ENCODE data around the gene CAP2. TPM values are rescaled to one million over a fixed set of nuclear protein-coding genes. Genes with fewer than 3 reads are reported as not detected.

CAP2 gene
- 23.7 and 34.0 TPM in 2 replicates for total RNA-seq (2014; rRNA removed; shearing (Covaris generic))

GRCh38 chr6:17392978-17393891 is at the start of gene CAP2:
TSS of gene CAP2 (plus strand) at chr6:17393595. CDS start at chr6:17421556, 27,961 bp downstream.
- DNase-seq (ENCODE audit: low read depth in 1 of 2, low spot score in 2 of 2) = peak; percentile 62 to 82
- peaks cover 30% of the 10 kb centered on the region for H3K36me3 ChIP-seq
- H3K4me3 ChIP-seq = peak within 1 kb of the TSS; percentile 70
- H3K9me3 ChIP-seq (replicated peaks) = no peaks in the 10 kb centered on the region
- peak within 1 kb of the TSS; percentile 92 for H3K27ac ChIP-seq
- no peaks in the 10 kb centered on the region for H3K27me3 ChIP-seq (replicated peaks)
- peaks cover 19% of the 10 kb centered on the region for H3K4me1 ChIP-seq (replicated peaks)

- peaks cover 16% of the 10 kb centered on the region for H3K4me1 ChIP-seq (replicated peaks)
- no peaks in the 10 kb centered on the region for H3K27me3 ChIP-seq (replicated peaks)
- peak in 1 of 2 experiments; percentile 25 for DNase-seq (ENCODE audit: low read depth in 1 of 2, low spot score in 2 of 2)
- no peak overlapping the region for H3K4me3 ChIP-seq
- no peak overlapping the region for H3K27ac ChIP-seq
- H3K9me3 ChIP-seq (replicated peaks) = no peaks in the 10 kb centered on the region
- H3K36me3 ChIP-seq = no peaks in the 10 kb centered on the region
Measured at GRCh38 chr6:17347012-17347411, 46.4 kb upstream of the CAP2 start.

- peak; percentile 33 to 50 for DNase-seq (ENCODE audit: low read depth in 1 of 2, low spot score in 2 of 2)
- Histone ChIP-seq H3K4me1 (replicated peaks) (peaks cover 38% of the 10 kb centered on the region), H3K9me3 (replicated peaks) (no peaks in the 10 kb centered on the region), H3K27ac (no peak overlapping the region), H3K36me3 (no peaks in the 10 kb centered on the region), H3K27me3 (replicated peaks) (no peaks in the 10 kb centered on the region), H3K4me3 (no peak overlapping the region)
Measured at GRCh38 chr6:17349427-17349826, 44.0 kb upstream of the CAP2 start.

- Histone ChIP-seq H3K4me3 (no peak overlapping the region), H3K27me3 (replicated peaks) (no peaks in the 10 kb centered on the region), H3K36me3 (no peaks in the 10 kb centered on the region), H3K27ac (0 out of 2 replicates have a peak overlapping the region, but pooled peaks have one; percentile 13), H3K4me1 (replicated peaks) (peaks cover 48% of the 10 kb centered on the region), H3K9me3 (replicated peaks) (no peaks in the 10 kb centered on the region)
- peak; percentile 46 to 78 for DNase-seq (ENCODE audit: low read depth in 1 of 2, low spot score in 2 of 2)
Measured at GRCh38 chr6:17352302-17352701, 41.1 kb upstream of the CAP2 start.

GRCh38 chr6:17353440-17354175 is 39.8 kb upstream of the CAP2 start:
- Histone ChIP-seq H3K4me1 (replicated peaks) (peaks cover 48% of the 10 kb centered on the region), H3K4me3 (no peak overlapping the region)

GRCh38 chr6:17354700-17355403 is 38.5 kb upstream of the CAP2 start:
- H3K4me3 ChIP-seq = no peak overlapping the region
- H3K27ac ChIP-seq = peak overlapping the region; percentile 75

More at GRCh38 chr6:17353440-17354175, 39.8 kb upstream of the CAP2 start:
- Histone ChIP-seq H3K27ac (peak overlapping the region; percentile 75), H3K9me3 (replicated peaks) (no peaks in the 10 kb centered on the region), H3K36me3 (no peaks in the 10 kb centered on the region), H3K27me3 (replicated peaks) (no peaks in the 10 kb centered on the region)
- DNase-seq (ENCODE audit: low read depth in 1 of 2, low spot score in 2 of 2) = no peak

GRCh38 chr6:17355404-17355774 is 38.0 kb upstream of the CAP2 start:
- Histone ChIP-seq H3K4me3 (no peak overlapping the region), H3K4me1 (replicated peaks) (peaks cover 35% of the 10 kb centered on the region), H3K36me3 (no peaks in the 10 kb centered on the region), H3K27me3 (replicated peaks) (no peaks in the 10 kb centered on the region), H3K9me3 (replicated peaks) (no peaks in the 10 kb centered on the region), H3K27ac (peak overlapping the region; percentile 75)
- no peak for DNase-seq (ENCODE audit: low read depth in 1 of 2, low spot score in 2 of 2)

More at GRCh38 chr6:17354700-17355403, 38.5 kb upstream of the CAP2 start:
- Histone ChIP-seq H3K27me3 (replicated peaks) (no peaks in the 10 kb centered on the region), H3K36me3 (no peaks in the 10 kb centered on the region), H3K9me3 (replicated peaks) (no peaks in the 10 kb centered on the region), H3K4me1 (replicated peaks) (peaks cover 40% of the 10 kb centered on the region)
- DNase-seq (ENCODE audit: low read depth in 1 of 2, low spot score in 2 of 2) = peak in 1 of 2 experiments; percentile 72

- no peak for DNase-seq (ENCODE audit: low read depth in 1 of 2, low spot score in 2 of 2)
- H3K4me1 ChIP-seq (replicated peaks) = peaks cover 27% of the 10 kb centered on the region
- H3K4me3 ChIP-seq = no peak overlapping the region
- no peaks in the 10 kb centered on the region for H3K9me3 ChIP-seq (replicated peaks)
- no peak overlapping the region for H3K27ac ChIP-seq
- no peaks in the 10 kb centered on the region for H3K36me3 ChIP-seq
- H3K27me3 ChIP-seq (replicated peaks) = no peaks in the 10 kb centered on the region
Measured at GRCh38 chr6:17358515-17358914, 34.9 kb upstream of the CAP2 start.

- H3K4me3 ChIP-seq = no peak overlapping the region
- peaks cover 8% of the 10 kb centered on the region for H3K4me1 ChIP-seq (replicated peaks)
- H3K36me3 ChIP-seq = no peaks in the 10 kb centered on the region
- no peak for DNase-seq (ENCODE audit: low read depth in 1 of 2, low spot score in 2 of 2)
- no peak overlapping the region for H3K27ac ChIP-seq
- no peaks in the 10 kb centered on the region for H3K9me3 ChIP-seq (replicated peaks)
- no peaks in the 10 kb centered on the region for H3K27me3 ChIP-seq (replicated peaks)
Measured at GRCh38 chr6:17360564-17360963, 32.8 kb upstream of the CAP2 start.

- no peaks in the 10 kb centered on the region for H3K27me3 ChIP-seq (replicated peaks)
- no peak overlapping the region for H3K27ac ChIP-seq
- no peak for DNase-seq (ENCODE audit: low read depth in 1 of 2, low spot score in 2 of 2)
- H3K4me1 ChIP-seq (replicated peaks) = peaks cover 8% of the 10 kb centered on the region
- no peaks in the 10 kb centered on the region for H3K36me3 ChIP-seq
- no peak overlapping the region for H3K4me3 ChIP-seq
- no peaks in the 10 kb centered on the region for H3K9me3 ChIP-seq (replicated peaks)
Measured at GRCh38 chr6:17361013-17361412, 32.4 kb upstream of the CAP2 start.

- peaks cover 3% of the 10 kb centered on the region for H3K4me1 ChIP-seq (replicated peaks)
- DNase-seq (ENCODE audit: low read depth in 1 of 2, low spot score in 2 of 2) = no peak
Measured at GRCh38 chr6:17365961-17366360, 27.4 kb upstream of the CAP2 start.

GRCh38 chr6:17367868-17368267 is 25.5 kb upstream of the CAP2 start:
- Histone ChIP-seq H3K36me3 (no peaks in the 10 kb centered on the region), H3K4me1 (replicated peaks) (no peaks in the 10 kb centered on the region)
- no peak for DNase-seq (ENCODE audit: low read depth in 1 of 2, low spot score in 2 of 2)

More at GRCh38 chr6:17365961-17366360, 27.4 kb upstream of the CAP2 start:
- Histone ChIP-seq H3K27me3 (replicated peaks) (no peaks in the 10 kb centered on the region), H3K36me3 (no peaks in the 10 kb centered on the region), H3K4me3 (no peak overlapping the region), H3K27ac (no peak overlapping the region), H3K9me3 (replicated peaks) (no peaks in the 10 kb centered on the region)

GRCh38 chr6:17381424-17382147 is 11.8 kb upstream of the CAP2 start:
- Histone ChIP-seq H3K27me3 (replicated peaks) (no peaks in the 10 kb centered on the region), H3K27ac (no peak overlapping the region)

More at GRCh38 chr6:17367868-17368267, 25.5 kb upstream of the CAP2 start:
- Histone ChIP-seq H3K27ac (no peak overlapping the region), H3K4me3 (no peak overlapping the region), H3K9me3 (replicated peaks) (no peaks in the 10 kb centered on the region), H3K27me3 (replicated peaks) (no peaks in the 10 kb centered on the region)

More at GRCh38 chr6:17381424-17382147, 11.8 kb upstream of the CAP2 start:
- DNase-seq (ENCODE audit: low read depth in 1 of 2, low spot score in 2 of 2) = peak; percentile 52 to 63
- peaks cover 24% of the 10 kb centered on the region for H3K4me1 ChIP-seq (replicated peaks)
- no peak overlapping the region for H3K4me3 ChIP-seq
- H3K36me3 ChIP-seq = no peaks in the 10 kb centered on the region
- no peaks in the 10 kb centered on the region for H3K9me3 ChIP-seq (replicated peaks)
